Measurements from ENCODE around the gene HDAC10. TPM values are rescaled to one million over a fixed set of nuclear protein-coding genes. Genes with fewer than 3 reads are reported as not detected.
A peak's percentile ranks its signal among the peaks of the same experiment; 100 is the strongest.

The HDAC10 gene
- total RNA-seq, 2 donors from 2014 or later, result 40.5 to 59.1 TPM

GRCh38 chr22:50219800-50220602 lies 31.1 kb downstream of the HDAC10 start:
- intact Hi-C loops (cut with DNase I), result no loop called here
- H3K9ac ChIP-seq (ENCODE audit: low read depth in 2 of 2, low read length in 2 of 2), result no peak overlapping the region
- H3K4me3 ChIP-seq, result no peak overlapping the region
- H3K4me1 ChIP-seq, result no peaks in the 10 kb centered on the region
- H3K36me3 ChIP-seq, result peaks cover 13% of the 10 kb centered on the region
- no peak for DNase-seq
- H3K27ac ChIP-seq, result no peak overlapping the region
- no peaks in the 10 kb centered on the region for H3K27me3 ChIP-seq
- no peaks in the 10 kb centered on the region for H3K9me3 ChIP-seq
- TF ChIP-seq CTCF (IDR thresholded peaks at IDR 0.05), result no peak

- Histone ChIP-seq H3K9ac (ENCODE audit: low read depth in 2 of 2, low read length in 2 of 2) (no peak overlapping the region), H3K27ac (no peak overlapping the region), H3K4me1 (no peaks in the 10 kb centered on the region), H3K27me3 (no peaks in the 10 kb centered on the region), H3K36me3 (peaks cover 13% of the 10 kb centered on the region), H3K4me3 (no peak overlapping the region), H3K9me3 (no peaks in the 10 kb centered on the region)
- TF ChIP-seq CTCF (IDR thresholded peaks at IDR 0.05), result no peak
- intact Hi-C loops (cut with DNase I), result no loop called here
- peak; percentile 91 for DNase-seq
These were observed 31.9 kb downstream of the HDAC10 start for GRCh38 chr22:50218996-50219727.

- peaks cover 13% of the 10 kb centered on the region for H3K36me3 ChIP-seq
- no peaks in the 10 kb centered on the region for H3K9me3 ChIP-seq
- intact Hi-C loops (cut with DNase I), result no loop called here
- no peak overlapping the region for H3K9ac ChIP-seq (ENCODE audit: low read depth in 2 of 2, low read length in 2 of 2)
- no peaks in the 10 kb centered on the region for H3K27me3 ChIP-seq
- TF ChIP-seq CTCF (IDR thresholded peaks at IDR 0.05), result no peak
- DNase-seq, result no peak
- no peak overlapping the region for H3K4me3 ChIP-seq
- no peak overlapping the region for H3K27ac ChIP-seq
- H3K4me1 ChIP-seq, result no peaks in the 10 kb centered on the region
These were observed 32.7 kb downstream of the HDAC10 start for GRCh38 chr22:50218153-50218995.

GRCh38 chr22:50217543-50218152 lies 33.4 kb downstream of the HDAC10 start:
- H3K36me3 ChIP-seq, result peaks cover 13% of the 10 kb centered on the region

More at GRCh38 chr22:50217543-50218152, 33.4 kb downstream of the HDAC10 start:
- DNase-seq, result no peak
- Histone ChIP-seq H3K4me3 (no peak overlapping the region), H3K4me1 (no peaks in the 10 kb centered on the region), H3K9me3 (no peaks in the 10 kb centered on the region), H3K27ac (no peak overlapping the region), H3K9ac (ENCODE audit: low read depth in 2 of 2, low read length in 2 of 2) (no peak overlapping the region), H3K27me3 (no peaks in the 10 kb centered on the region)
- intact Hi-C loops (cut with DNase I), result no loop called here
- TF ChIP-seq CTCF (IDR thresholded peaks at IDR 0.05), result no peak
